Muscle layer of colon (tissue), 2 donors: ENCODE measurements around the gene MAGEA11.
"Not testable (repeated sequence)": the region's sequence is repeated elsewhere in the genome, so short reads cannot be mapped to it uniquely, and the experiment has no call there.

Source experiments
- H3K27ac ChIP-seq: one replicate; pipeline ENCODE4 v1.7.0; 2013; ENCODE audit warnings: low read depth, mild to moderate bottlenecking, low read length, moderate library complexity
- H3K27me3 ChIP-seq, 2 donors: one replicate each; pipeline ENCODE4 v1.7.0; 2013; ENCODE audit warnings: low read length in 2 of 2, mild to moderate bottlenecking in 2 of 2; ENCODE audit not compliant: insufficient read depth in 2 of 2, control insufficient read depth in 1 of 2
- H3K36me3 ChIP-seq: one replicate; pipeline ENCODE4 v1.7.0; 2013; ENCODE audit warnings: mild to moderate bottlenecking, low read length; ENCODE audit not compliant: insufficient read depth
- H3K4me1 ChIP-seq: one replicate; pipeline ENCODE4 v1.7.0; 2013; ENCODE audit warnings: mild to moderate bottlenecking, low read length; ENCODE audit not compliant: insufficient read depth
- H3K4me3 ChIP-seq, 2 donors: one replicate each; pipeline ENCODE4 v1.7.0; 2013; ENCODE audit warnings: low read length in 2 of 2, low read depth in 1 of 2, mild to moderate bottlenecking in 1 of 2, moderate library complexity in 1 of 2
- H3K9ac ChIP-seq: one replicate; pipeline ENCODE4 v1.7.0; 2013; ENCODE audit warnings: low read length
- H3K9me3 ChIP-seq: one replicate; pipeline ENCODE4 v1.7.0; 2013; ENCODE audit warnings: mild to moderate bottlenecking, low read length
- donor health status: abdominal sarcoma.
- donor health status: Adenocarcinoma of cecum.

MAGEA11 gene

GRCh38 chrX:149760965-149761364 lies 49.1 kb downstream of the MAGEA11 start:
- Histone ChIP-seq H3K36me3 (no peaks in the 10 kb centered on the region), H3K27me3 (no peaks in the 10 kb centered on the region), H3K9ac (no peak overlapping the region), H3K4me3 (no peak overlapping the region), H3K27ac (no peak overlapping the region), H3K4me1 (no peaks in the 10 kb centered on the region), H3K9me3 (no peaks in the 10 kb centered on the region)

- H3K27me3 ChIP-seq, H3K4me1 ChIP-seq, H3K9ac ChIP-seq, H3K36me3 ChIP-seq, H3K4me3 ChIP-seq, H3K9me3 ChIP-seq, H3K27ac ChIP-seq: not testable (repeated sequence)
These were observed 50.2 kb downstream of the MAGEA11 start for GRCh38 chrX:149761858-149762674.

GRCh38 chrX:149762696-149763614 lies 51.1 kb downstream of the MAGEA11 start:
- no peaks in the 10 kb centered on the region for H3K27me3 ChIP-seq
- no peak overlapping the region for H3K27ac ChIP-seq
- no peak overlapping the region for H3K4me3 ChIP-seq
- H3K4me1 ChIP-seq, result no peaks in the 10 kb centered on the region
- no peaks in the 10 kb centered on the region for H3K9me3 ChIP-seq
- no peaks in the 10 kb centered on the region for H3K36me3 ChIP-seq
- no peak overlapping the region for H3K9ac ChIP-seq
